Measurements from ENCODE around the gene YIPF7. TPM values are rescaled to one million over a fixed set of nuclear protein-coding genes. Genes with fewer than 3 reads are reported as not detected.

Gene YIPF7
- total and polyA plus RNA-seq, 9 of the 15 experiments (the other 6 are each of a cell fraction or from before 2014, with no cell fraction given) = 0.14 TPM; not detected in 8

DNA sequence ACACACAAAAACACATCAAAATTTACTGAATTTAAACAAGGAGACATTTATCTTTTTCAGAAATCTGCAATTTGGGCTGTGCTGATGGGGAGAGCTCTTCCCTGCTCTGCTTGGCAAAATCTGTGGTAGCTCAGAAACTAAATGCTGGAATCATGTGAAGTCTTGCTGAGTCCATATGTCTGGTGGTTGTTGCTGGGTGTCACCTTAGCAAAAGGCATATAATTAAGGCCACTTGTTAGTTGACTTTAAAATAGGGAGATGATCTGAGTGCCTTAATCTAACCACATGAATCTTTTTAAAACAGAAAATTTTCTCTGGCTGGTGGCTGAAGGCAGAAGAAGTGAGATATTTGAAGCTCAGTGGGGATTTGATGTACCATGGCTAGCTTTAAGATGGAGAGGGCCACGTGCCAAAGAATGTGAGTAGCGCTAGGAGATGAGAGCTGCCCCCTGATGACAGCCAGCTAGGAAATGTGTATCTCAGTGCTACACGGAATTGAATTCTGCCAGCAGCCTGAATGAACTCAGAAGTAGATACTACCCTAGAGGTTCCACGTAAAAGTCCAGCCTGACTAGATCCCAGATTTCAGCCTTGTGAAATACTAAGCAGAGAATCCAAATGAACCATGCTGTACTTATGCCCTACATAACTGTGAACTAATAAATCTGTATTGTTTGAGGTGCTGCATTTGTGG, 19.2 kb upstream of the YIPF7 start:
- peaks cover 0 to 11% of the 10 kb centered on the region in 2 experiments; a peak in 2 of 5 replicates for H3K4me1 ChIP-seq (replicated peaks in 1 of 2; ENCODE audit: control insufficient read depth in 2 of 2, insufficient read depth in 2 of 2, low read length in 2 of 2)
- 7% methylated on average over 4 of the region's 4 CpGs for WGBS (ENCODE audit: insufficient coverage, low coverage, missing lambda C conversion rate)
- no peak overlapping the region for H3K4me3 ChIP-seq
- no peaks in the 10 kb centered on the region for H3K36me3 ChIP-seq (ENCODE audit: control insufficient read depth, insufficient read depth, low read length)
- in situ Hi-C loops (cut with MboI) = no loop called here
- no peak overlapping the region for H3K9ac ChIP-seq (ENCODE audit: insufficient read depth in 1 of 2, low read depth in 2 of 2, low read length in 2 of 2)
- no peak overlapping the region for H3K4me2 ChIP-seq (ENCODE audit: insufficient read depth, low read length)
- no peaks in the 10 kb centered on the region for H3K9me3 ChIP-seq (replicated peaks; ENCODE audit: control insufficient read depth, insufficient read depth, low read depth, low read length)
- FAIRE-seq (no peak), ATAC-seq (no peak), DNase-seq (ENCODE audit: extremely low read depth in 1 of 4, low spot score in 3 of 4) (no peak)
- TF ChIP-seq RAD21 (CRISPR knock-in tag; conservative IDR thresholded peaks at IDR 0.05 in 1 of 2, IDR thresholded peaks at IDR 0.05 in 1 of 2) (no peak), SMAD2 (IDR thresholded peaks at IDR 0.05; ENCODE audit: low read depth, low read length) (no peak)
- POLR2A ChIA-PET = no interaction called here
- intact Hi-C loops (cut with micrococcal nuclease) = no loop called here
- H2AFZ ChIP-seq (ENCODE audit: low read depth, low read length) = 0 out of 2 replicates have a peak overlapping the region, but pooled peaks have one; percentile 23
- H4K20me1 ChIP-seq (replicated peaks; ENCODE audit: control insufficient read depth, insufficient read depth, low read length) = no peaks in the 10 kb centered on the region
- H3K79me2 ChIP-seq (ENCODE audit: control insufficient read depth, insufficient read depth, low read length) = no peaks in the 10 kb centered on the region
- H3K27ac ChIP-seq (ENCODE audit: extremely low read depth, low read depth, low read length) = no peak overlapping the region
- CTCF ChIA-PET (ENCODE audit: low intra/inter-chr PET ratio) = no interaction called here
- H3K27me3 ChIP-seq (ENCODE audit: control insufficient read depth in 2 of 2, insufficient read depth in 2 of 2, low read length in 2 of 2) = no peaks in the 10 kb centered on the region
- no peaks in the 10 kb centered on the region for H3K9me1 ChIP-seq (ENCODE audit: control insufficient read depth, insufficient read depth, low read length)
- BruUV-seq (replicated peaks) = no TSS peak

GRCh38 chr4:44668526-44668925, 17.1 kb upstream of the YIPF7 start:
- Histone ChIP-seq H3K27me3 (ENCODE audit: control insufficient read depth in 2 of 2, insufficient read depth in 2 of 2, low read length in 2 of 2) (no peaks in the 10 kb centered on the region), H3K36me3 (ENCODE audit: control insufficient read depth, insufficient read depth, low read length) (no peaks in the 10 kb centered on the region), H3K4me1 (replicated peaks in 1 of 2; ENCODE audit: control insufficient read depth in 2 of 2, insufficient read depth in 2 of 2, low read length in 2 of 2) (peaks cover 0 to 5% of the 10 kb centered on the region in 2 experiments; a peak in 1 of 5 replicates), H3K9me3 (replicated peaks; ENCODE audit: control insufficient read depth, insufficient read depth, low read depth, low read length) (no peaks in the 10 kb centered on the region), H3K4me2 (ENCODE audit: insufficient read depth, low read length) (no peak overlapping the region), H4K20me1 (replicated peaks; ENCODE audit: control insufficient read depth, insufficient read depth, low read length) (no peaks in the 10 kb centered on the region), H3K9me1 (ENCODE audit: control insufficient read depth, insufficient read depth, low read length) (no peaks in the 10 kb centered on the region), H3K27ac (ENCODE audit: extremely low read depth, low read depth, low read length) (no peak overlapping the region), H3K79me2 (ENCODE audit: control insufficient read depth, insufficient read depth, low read length) (no peaks in the 10 kb centered on the region), H3K4me3 (no peak overlapping the region), H3K9ac (ENCODE audit: insufficient read depth in 1 of 2, low read depth in 2 of 2, low read length in 2 of 2) (no peak overlapping the region), H2AFZ (ENCODE audit: low read depth, low read length) (no peak overlapping the region)
- ATAC-seq = no peak
- CTCF ChIA-PET (ENCODE audit: low intra/inter-chr PET ratio) = no interaction called here
- POLR2A ChIA-PET = interaction anchor here (0.6 to 1.0 kb wide), 3 partner anchors 10 to 14 kb away, joined by 3 read pairs; partner anchors contain the start of gene GUF1
- no TSS peak for BruUV-seq (replicated peaks)
- 0% methylated on average over 2 of the region's 2 CpGs for WGBS (ENCODE audit: insufficient coverage, low coverage, missing lambda C conversion rate)
- no peak for DNase-seq (ENCODE audit: extremely low read depth in 1 of 4, low spot score in 3 of 4)
- in situ Hi-C loops (cut with MboI) = no loop called here
- intact Hi-C loops (cut with micrococcal nuclease) = no loop called here
- TF ChIP-seq REST (IDR thresholded peaks at IDR 0.05; ENCODE audit: borderline replicate concordance) = no peak
- TF ChIP-seq REST (CRISPR knock-in tag; IDR thresholded peaks at IDR 0.05; ENCODE audit: low read depth) = no peak
- TF ChIP-seq XRCC3 (IDR thresholded peaks at IDR 0.05) = no peak
- TF ChIP-seq HLTF (IDR thresholded peaks at IDR 0.05) = no peak
- no peak for TF ChIP-seq FOXA3 (CRISPR knock-in tag; conservative IDR thresholded peaks at IDR 0.05 in 1 of 2, IDR thresholded peaks at IDR 0.05 in 1 of 2)
- no peak for FAIRE-seq
